ENCODE measurements around the gene THBS3. TPM values are rescaled to one million over a fixed set of nuclear protein-coding genes. Genes with fewer than 3 reads are reported as not detected.

Gene THBS3
- total RNA-seq, result 32.8 and 35.8 TPM in 2 replicates

DNA sequence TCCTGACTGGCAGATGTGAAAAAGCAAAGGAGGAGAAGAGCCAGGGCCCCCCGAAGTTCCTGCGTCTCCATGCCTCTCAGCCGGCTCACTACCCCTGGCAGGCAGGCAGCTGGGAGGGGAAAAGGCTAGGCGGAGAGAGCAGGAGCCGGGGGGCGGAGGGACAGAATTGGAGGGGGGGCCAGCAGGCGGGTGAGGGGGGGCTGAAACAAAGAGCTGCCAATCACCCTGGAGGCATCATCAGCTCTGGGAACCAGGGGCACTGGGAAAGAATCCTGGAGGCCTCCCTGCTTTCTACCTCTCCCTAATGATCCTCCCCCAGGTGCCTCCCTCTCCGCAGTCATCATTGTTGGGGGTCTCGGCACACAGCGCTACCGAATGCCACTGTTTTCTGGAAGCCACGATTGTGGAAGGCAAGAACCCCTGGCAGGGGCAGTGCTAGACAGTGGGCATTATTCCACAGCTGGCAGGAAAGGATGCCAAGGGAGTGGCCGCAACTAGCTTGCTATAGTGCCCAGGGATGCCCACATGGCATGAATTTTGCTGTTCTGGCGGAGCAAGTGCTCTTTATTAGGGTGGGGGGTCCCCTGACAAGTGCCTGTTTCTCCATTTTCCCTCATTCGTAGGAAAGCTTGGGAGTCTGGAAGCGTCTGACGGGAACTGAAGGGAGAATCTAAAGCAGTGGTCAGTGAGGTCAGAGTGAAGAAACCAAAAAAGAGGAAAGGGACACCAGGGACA is at the start of gene THBS3:
Gene THBS3 (minus strand): TSS at position 92 of the 735 bp plus-strand sequence. CDS start 21 bp downstream, at position 71.
- DNase-seq (ENCODE audit: low read depth), result no peak
- TF ChIP-seq, protein P1, sequence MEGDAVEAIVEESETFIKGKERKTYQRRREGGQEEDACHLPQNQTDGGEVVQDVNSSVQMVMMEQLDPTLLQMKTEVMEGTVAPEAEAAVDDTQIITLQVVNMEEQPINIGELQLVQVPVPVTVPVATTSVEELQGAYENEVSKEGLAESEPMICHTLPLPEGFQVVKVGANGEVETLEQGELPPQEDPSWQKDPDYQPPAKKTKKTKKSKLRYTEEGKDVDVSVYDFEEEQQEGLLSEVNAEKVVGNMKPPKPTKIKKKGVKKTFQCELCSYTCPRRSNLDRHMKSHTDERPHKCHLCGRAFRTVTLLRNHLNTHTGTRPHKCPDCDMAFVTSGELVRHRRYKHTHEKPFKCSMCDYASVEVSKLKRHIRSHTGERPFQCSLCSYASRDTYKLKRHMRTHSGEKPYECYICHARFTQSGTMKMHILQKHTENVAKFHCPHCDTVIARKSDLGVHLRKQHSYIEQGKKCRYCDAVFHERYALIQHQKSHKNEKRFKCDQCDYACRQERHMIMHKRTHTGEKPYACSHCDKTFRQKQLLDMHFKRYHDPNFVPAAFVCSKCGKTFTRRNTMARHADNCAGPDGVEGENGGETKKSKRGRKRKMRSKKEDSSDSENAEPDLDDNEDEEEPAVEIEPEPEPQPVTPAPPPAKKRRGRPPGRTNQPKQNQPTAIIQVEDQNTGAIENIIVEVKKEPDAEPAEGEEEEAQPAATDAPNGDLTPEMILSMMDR (IDR thresholded peaks at IDR 0.05; ENCODE audit: insufficient read depth, low read depth, low read length), result no peak
- peak within 1 kb of the TSS; percentile 93 for H3K4me3 ChIP-seq (ENCODE audit: low read depth, low read length)

DNA sequence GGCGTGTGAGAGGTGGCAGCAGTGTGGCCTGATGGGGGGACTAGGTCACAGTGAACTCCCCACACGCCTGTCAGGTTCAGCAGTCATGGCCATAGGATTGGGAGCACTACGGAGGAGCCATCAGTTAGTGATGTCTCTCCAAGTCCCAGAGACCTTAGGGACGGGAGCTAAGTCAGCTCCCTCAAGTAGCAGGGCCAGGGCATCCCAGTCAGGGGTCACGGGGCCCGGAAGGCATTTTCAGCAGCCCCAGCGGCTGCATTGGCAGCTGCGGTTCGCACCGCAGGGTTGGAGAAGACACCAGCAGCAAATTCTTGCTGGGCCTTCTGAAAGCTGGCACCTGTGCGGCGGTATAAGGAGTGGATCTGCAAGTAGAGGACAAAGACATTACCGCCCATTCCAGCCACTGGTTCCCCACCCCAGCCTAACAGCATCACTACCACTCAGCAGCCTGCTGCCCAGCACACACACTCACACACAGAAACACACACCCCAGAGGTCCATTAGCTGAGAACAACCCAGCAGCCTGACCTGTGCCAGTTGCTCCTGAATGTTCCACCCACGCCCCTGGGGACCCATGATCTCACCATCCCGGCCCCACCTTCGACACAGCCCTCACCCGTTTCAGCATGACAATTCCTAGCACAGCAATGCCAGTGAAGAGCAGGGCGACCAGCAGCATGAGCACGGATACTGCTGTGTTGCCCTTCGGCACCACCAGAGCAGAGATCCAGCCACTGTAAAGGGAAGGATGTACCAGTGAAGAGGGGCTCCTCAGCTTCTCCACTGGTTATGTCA is 48.6 kb upstream of the THBS3 start:
- no peak for DNase-seq (ENCODE audit: low read depth)
- peak overlapping the region; percentile 85 for H3K4me3 ChIP-seq (ENCODE audit: low read depth, low read length)
- TF ChIP-seq, protein P1 (IDR thresholded peaks at IDR 0.05; ENCODE audit: insufficient read depth, low read depth, low read length), result no peak

DNA sequence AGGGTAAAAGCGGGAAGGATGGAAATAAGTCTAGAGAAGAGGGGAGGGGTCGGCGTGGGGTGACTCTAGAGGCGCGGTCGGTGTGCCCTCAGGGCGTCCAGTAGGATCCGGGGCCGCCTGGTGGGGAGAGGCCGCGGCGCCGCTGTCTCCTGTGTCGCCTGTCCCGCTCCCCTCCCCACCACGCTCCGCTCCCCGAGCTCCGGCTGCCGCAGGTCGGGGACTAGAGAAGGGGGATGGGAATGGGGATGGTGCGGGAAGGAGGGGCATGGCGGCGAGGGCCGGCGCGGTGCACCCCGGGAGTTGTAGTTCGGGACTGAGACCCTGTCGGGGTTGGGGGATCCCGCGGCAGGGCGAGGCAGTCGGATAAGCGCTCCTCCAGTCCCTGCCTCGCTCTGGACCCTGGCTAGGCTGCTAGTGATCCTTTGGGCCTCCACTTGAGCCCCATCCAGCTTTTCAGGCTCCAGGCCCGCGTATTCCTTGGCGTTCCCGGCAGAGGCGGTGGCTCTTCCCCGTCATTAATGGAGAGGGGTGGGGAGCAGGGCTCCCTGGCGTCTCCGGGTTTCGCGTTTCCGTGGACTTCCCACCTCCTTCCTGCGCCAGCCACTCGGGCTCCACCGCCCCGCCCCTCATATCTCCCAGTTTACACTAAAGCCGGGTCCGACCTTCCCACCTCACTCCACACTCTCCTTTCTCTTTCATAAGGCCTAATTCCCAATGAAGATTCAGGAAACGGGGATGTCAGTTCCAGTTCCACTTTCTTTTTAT is 47.7 kb upstream of the THBS3 start, which contains the start of gene ENTREP3:
Gene ENTREP3 (minus strand): TSS at position 241 of the 765 bp plus-strand sequence. CDS start 606 bp downstream, outside the sequence.
- TF ChIP-seq, protein P1 (IDR thresholded peaks at IDR 0.05; ENCODE audit: insufficient read depth, low read depth, low read length), result no peak
- DNase-seq (ENCODE audit: low read depth), result peak; percentile 90

DNA sequence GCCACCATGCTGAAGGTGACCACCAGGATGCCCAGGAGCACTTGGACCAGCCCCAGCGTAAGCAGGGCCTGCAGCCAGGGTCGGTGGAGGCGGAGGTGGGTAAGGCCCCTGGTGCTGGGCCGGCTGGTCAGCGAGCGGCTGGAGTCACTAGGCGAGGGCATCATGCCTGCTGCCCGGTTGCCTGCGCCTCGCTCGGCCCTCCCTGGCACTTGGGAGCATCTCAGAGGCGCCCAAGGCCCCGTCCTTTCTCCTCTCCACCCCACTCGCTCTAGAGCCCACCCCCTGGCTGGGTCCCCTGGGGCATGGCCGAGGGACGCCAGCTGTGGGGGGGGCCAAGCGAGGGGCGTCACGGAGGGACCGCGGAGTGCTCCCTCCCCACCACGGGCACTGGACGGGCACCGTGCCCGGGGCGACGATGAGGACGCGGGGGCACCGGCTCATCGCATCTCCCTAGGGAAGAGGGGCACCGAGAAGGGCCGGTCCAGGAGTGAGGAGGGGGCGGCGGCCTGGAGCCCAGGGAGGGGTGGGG is 47.1 kb upstream of the THBS3 start:
- peak overlapping the region; percentile 85 for H3K4me3 ChIP-seq (ENCODE audit: low read depth, low read length)
- no peak for DNase-seq (ENCODE audit: low read depth)
- TF ChIP-seq, protein P1 (IDR thresholded peaks at IDR 0.05; ENCODE audit: insufficient read depth, low read depth, low read length), result no peak

More for the DNA sequence above, 47.7 kb upstream of the THBS3 start, which contains the start of gene ENTREP3:
- H3K4me3 ChIP-seq (ENCODE audit: low read depth, low read length), result peak within 1 kb of the TSS; percentile 85

DNA sequence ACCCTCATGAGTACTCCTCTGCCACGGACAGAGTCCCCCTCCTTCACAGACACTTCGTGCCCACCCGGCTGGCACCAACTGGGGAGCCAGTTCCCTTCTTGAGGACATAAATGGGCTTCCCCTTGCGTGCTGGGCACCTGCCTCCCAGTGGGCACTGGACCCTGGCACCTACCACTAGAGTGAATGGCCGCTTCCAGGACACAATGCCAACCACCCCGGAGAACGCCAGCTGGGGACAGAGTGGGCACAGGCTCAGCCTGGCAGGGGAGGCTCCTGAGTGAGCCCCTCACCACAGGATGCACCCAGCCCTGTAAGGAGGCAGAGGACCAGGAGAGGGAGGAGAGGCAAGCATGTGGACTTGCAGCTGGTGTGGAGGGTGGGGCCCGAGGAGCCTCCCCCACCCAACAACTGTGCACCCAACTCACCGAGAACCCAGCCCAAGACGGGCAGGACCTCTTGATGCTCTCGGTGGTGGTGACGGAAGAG is 46.6 kb upstream of the THBS3 start:
- H3K4me3 ChIP-seq (ENCODE audit: low read depth, low read length), result peak overlapping the region; percentile 85
- TF ChIP-seq, protein P1 (IDR thresholded peaks at IDR 0.05; ENCODE audit: insufficient read depth, low read depth, low read length), result no peak
- DNase-seq (ENCODE audit: low read depth), result no peak

DNA sequence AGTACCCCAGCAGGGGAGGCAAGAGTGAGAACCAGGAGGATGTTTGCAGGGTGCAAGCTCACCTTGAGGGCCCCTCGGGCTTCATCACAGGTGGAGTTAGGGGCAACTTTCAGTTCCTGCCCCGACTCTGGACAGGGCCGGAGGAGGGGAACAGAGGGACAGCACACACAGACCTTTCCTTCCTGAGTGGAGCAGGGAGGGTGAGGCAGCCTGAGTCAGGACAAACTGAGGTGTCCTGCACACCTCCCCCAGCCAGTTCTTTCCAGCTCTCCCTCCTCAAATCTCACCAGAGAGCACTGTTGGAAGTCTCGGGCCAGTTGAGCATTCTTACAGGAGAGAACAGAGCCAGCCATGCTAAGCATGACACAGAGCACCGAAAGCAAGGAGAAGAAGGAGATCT is 46.1 kb upstream of the THBS3 start:
- no peak for DNase-seq (ENCODE audit: low read depth)
- H3K4me3 ChIP-seq (ENCODE audit: low read depth, low read length), result peak overlapping the region; percentile 85

More for the DNA sequence above, 46.1 kb upstream of the THBS3 start:
- TF ChIP-seq, protein P1 (IDR thresholded peaks at IDR 0.05; ENCODE audit: insufficient read depth, low read depth, low read length), result no peak
